HTR-8/SVneo (cell line): ENCODE data around the gene LIPA.
"Not testable (repeated sequence)": the region's sequence is repeated elsewhere in the genome, so short reads cannot be mapped to it uniquely, and the experiment has no call there.

Experiments used
- DNase-seq: peaks from one replicate; pipeline ENCODE4 v3.0.0; 2011; ENCODE audit warnings: low spot score, mixed read lengths; ENCODE audit not compliant: insufficient read length
- FAIRE-seq: peaks from 2 replicates; lab custom pipeline; 2011; peaks lifted over from hg19 to GRCh38; lab: Jason Lieb, UNC

The LIPA gene

GRCh38 chr10:89251409-89252224 lies at the start of gene LIPA:
Gene LIPA (minus strand): TSS chr10:89251775. CDS start chr10:89247648, 4,127 bp downstream.
- DNase-seq (peak; percentile 97), FAIRE-seq (peak; percentile 94)

GRCh38 chr10:89301232-89301631 lies 49.7 kb upstream of the LIPA start:
- FAIRE-seq (peak; percentile 69), DNase-seq (no peak)

GRCh38 chr10:89299031-89299430 lies 47.5 kb upstream of the LIPA start:
- no peak for DNase-seq

GRCh38 chr10:89297791-89298190 lies 46.2 kb upstream of the LIPA start:
- DNase-seq, result no peak
- no peak for FAIRE-seq

More at GRCh38 chr10:89299031-89299430, 47.5 kb upstream of the LIPA start:
- FAIRE-seq, result no peak

- FAIRE-seq, result no peak
Measured at GRCh38 chr10:89297356-89297755, 45.8 kb upstream of the LIPA start.

GRCh38 chr10:89296220-89296648 lies 44.7 kb upstream of the LIPA start:
- no peak for DNase-seq
- no peak for FAIRE-seq

More at GRCh38 chr10:89297356-89297755, 45.8 kb upstream of the LIPA start:
- no peak for DNase-seq

- FAIRE-seq (no peak), DNase-seq (no peak)
Measured at GRCh38 chr10:89295597-89295996, 44.0 kb upstream of the LIPA start.

- FAIRE-seq (no peak), DNase-seq (no peak)
Measured at GRCh38 chr10:89294721-89295239, 43.2 kb upstream of the LIPA start.

- DNase-seq, FAIRE-seq: not testable (repeated sequence)
Measured at GRCh38 chr10:89285303-89285702, 33.7 kb upstream of the LIPA start.

GRCh38 chr10:89284711-89285110 lies 33.1 kb upstream of the LIPA start:
- DNase-seq, FAIRE-seq: not testable (repeated sequence)

- no peak for FAIRE-seq
- DNase-seq, result no peak
Measured at GRCh38 chr10:89283936-89284475, 32.4 kb upstream of the LIPA start.

- no peak for FAIRE-seq
- no peak for DNase-seq
Measured at GRCh38 chr10:89283025-89283935, 31.7 kb upstream of the LIPA start.

GRCh38 chr10:89281606-89282395 lies 30.2 kb upstream of the LIPA start:
- DNase-seq, result no peak
- FAIRE-seq, result no peak

- DNase-seq, result no peak
- no peak for FAIRE-seq
Measured at GRCh38 chr10:89280508-89280907, 28.9 kb upstream of the LIPA start.

- no peak for FAIRE-seq
Measured at GRCh38 chr10:89279421-89279869, 27.9 kb upstream of the LIPA start.

GRCh38 chr10:89278900-89279392 lies 27.4 kb upstream of the LIPA start:
- DNase-seq, result no peak
- no peak for FAIRE-seq

More at GRCh38 chr10:89279421-89279869, 27.9 kb upstream of the LIPA start:
- DNase-seq, result no peak

GRCh38 chr10:89278034-89278535 lies 26.5 kb upstream of the LIPA start:
- FAIRE-seq, result peak; percentile 79
- DNase-seq, result peak; percentile 72

- no peak for DNase-seq
- FAIRE-seq, result no peak
Measured at GRCh38 chr10:89275383-89275782, 23.8 kb upstream of the LIPA start.

- DNase-seq (no peak), FAIRE-seq (no peak)
Measured at GRCh38 chr10:89274928-89275327, 23.4 kb upstream of the LIPA start.
